Measurements from ENCODE around the gene AKAP9. TPM values are rescaled to one million over a fixed set of nuclear protein-coding genes. Genes with fewer than 3 reads are reported as not detected.
"Not testable (repeated sequence)": the region's sequence is repeated elsewhere in the genome, so short reads cannot be mapped to it uniquely, and the experiment has no call there.

AKAP9 gene
- total and polyA plus RNA-seq, 3 donors from 2014 or later = 6.7 to 69.0 (median 67.3) TPM

DNA sequence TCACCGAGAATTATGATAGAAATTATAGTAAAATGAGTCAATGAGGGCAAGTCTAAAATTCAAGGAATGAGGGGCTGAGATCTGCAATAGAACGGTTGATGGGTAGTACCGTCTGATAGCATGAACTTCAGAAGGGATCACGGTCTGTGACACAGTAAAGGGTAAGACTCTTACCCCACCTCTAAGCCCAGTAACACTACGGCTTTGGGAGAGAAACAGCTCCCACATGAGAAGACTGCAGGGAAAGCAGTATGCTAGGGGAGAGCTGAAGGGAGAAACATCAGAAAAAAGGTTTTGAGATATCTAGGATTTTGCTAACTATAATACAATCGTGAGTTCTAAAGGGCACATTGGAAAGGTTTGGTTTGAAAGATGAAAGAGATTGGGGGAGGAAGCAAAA, 12.8 kb upstream of the AKAP9 start:
- TF ChIP-seq POLR2A (IDR thresholded peaks at IDR 0.05) = no peak
- TF ChIP-seq, protein P1, sequence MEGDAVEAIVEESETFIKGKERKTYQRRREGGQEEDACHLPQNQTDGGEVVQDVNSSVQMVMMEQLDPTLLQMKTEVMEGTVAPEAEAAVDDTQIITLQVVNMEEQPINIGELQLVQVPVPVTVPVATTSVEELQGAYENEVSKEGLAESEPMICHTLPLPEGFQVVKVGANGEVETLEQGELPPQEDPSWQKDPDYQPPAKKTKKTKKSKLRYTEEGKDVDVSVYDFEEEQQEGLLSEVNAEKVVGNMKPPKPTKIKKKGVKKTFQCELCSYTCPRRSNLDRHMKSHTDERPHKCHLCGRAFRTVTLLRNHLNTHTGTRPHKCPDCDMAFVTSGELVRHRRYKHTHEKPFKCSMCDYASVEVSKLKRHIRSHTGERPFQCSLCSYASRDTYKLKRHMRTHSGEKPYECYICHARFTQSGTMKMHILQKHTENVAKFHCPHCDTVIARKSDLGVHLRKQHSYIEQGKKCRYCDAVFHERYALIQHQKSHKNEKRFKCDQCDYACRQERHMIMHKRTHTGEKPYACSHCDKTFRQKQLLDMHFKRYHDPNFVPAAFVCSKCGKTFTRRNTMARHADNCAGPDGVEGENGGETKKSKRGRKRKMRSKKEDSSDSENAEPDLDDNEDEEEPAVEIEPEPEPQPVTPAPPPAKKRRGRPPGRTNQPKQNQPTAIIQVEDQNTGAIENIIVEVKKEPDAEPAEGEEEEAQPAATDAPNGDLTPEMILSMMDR (IDR thresholded peaks at IDR 0.05) = no peak
- no peaks in the 10 kb centered on the region for H3K4me1 ChIP-seq
- no peaks in the 10 kb centered on the region for H3K36me3 ChIP-seq (ENCODE audit: low read depth, missing control alignments)
- no peak for DNase-seq
- intact Hi-C loops (cut with DNase I; ENCODE audit: low total_unique reads) = no loop called here
- H3K27ac ChIP-seq = no peak overlapping the region
- no peak overlapping the region for H3K4me3 ChIP-seq
- H3K27me3 ChIP-seq = no peaks in the 10 kb centered on the region
- H3K9me3 ChIP-seq = no peaks in the 10 kb centered on the region
- WGBS, 2 donors = 85 to 87% methylated on average over 6 of the region's 6 CpGs

DNA sequence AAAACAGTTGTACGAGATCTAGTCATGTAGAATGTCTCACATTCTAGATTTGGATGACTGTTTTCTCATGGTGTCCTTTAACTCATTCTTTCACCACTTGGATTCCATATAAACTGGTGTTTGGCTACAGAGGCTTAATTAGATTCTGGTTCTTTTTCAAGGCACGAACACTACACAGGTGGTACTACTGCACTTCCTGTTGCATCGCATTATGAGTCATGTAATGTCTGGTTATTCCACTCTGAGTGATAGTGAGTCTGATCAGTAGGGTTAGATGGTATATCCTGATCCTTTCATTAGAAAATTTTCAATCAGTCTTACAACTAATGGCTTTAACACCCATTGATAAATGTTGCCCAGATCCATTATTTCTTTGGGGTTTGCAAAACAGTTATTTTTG, 11.2 kb upstream of the AKAP9 start:
- H3K27me3 ChIP-seq = no peaks in the 10 kb centered on the region
- no peaks in the 10 kb centered on the region for H3K9me3 ChIP-seq
- TF ChIP-seq POLR2A (IDR thresholded peaks at IDR 0.05) = no peak
- TF ChIP-seq, protein P1 (IDR thresholded peaks at IDR 0.05) = no peak
- H3K36me3 ChIP-seq (ENCODE audit: low read depth, missing control alignments) = no peaks in the 10 kb centered on the region
- H3K4me3 ChIP-seq = no peak overlapping the region
- intact Hi-C loops (cut with DNase I; ENCODE audit: low total_unique reads) = no loop called here
- H3K27ac ChIP-seq = no peak overlapping the region
- WGBS, 2 donors = 90 to 93% methylated on average over 3 of the region's 3 CpGs
- DNase-seq = no peak
- H3K4me1 ChIP-seq = no peaks in the 10 kb centered on the region

DNA sequence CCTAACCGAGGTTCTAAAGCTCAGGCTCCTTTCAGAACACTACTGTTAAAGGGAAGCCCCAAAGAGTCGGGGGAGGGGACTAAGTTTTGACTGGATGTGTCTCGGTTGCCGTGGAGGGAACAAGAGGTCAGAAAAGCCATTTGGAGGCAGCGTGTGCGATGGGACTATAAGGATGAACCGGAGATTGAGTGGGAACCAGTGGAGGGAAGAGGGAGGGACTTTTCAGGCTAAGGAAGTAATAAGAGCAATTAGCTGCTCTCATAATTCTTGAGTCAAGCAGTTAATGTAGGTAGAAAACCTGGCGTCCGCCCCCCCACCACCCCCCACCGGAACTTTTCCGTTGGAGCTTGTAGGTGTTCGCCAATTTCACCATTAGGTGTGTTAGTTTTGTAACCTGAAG, 491 bp upstream of the AKAP9 start:
- Histone ChIP-seq H3K4me3 (peak overlapping the region; percentile 75 to 89), H3K27me3 (no peaks in the 10 kb centered on the region), H3K9me3 (no peaks in the 10 kb centered on the region), H3K4me1 (no peaks in the 10 kb centered on the region), H3K27ac (peak overlapping the region; percentile 94 to 96), H3K36me3 (ENCODE audit: low read depth, missing control alignments) (no peaks in the 10 kb centered on the region)
- TF ChIP-seq POLR2A (IDR thresholded peaks at IDR 0.05) = no peak
- intact Hi-C loops (cut with DNase I; ENCODE audit: low total_unique reads) = no loop called here
- peak; percentile 46 for DNase-seq
- WGBS, 2 donors = 0 to 1% methylated on average over 12 of the region's 12 CpGs

DNA sequence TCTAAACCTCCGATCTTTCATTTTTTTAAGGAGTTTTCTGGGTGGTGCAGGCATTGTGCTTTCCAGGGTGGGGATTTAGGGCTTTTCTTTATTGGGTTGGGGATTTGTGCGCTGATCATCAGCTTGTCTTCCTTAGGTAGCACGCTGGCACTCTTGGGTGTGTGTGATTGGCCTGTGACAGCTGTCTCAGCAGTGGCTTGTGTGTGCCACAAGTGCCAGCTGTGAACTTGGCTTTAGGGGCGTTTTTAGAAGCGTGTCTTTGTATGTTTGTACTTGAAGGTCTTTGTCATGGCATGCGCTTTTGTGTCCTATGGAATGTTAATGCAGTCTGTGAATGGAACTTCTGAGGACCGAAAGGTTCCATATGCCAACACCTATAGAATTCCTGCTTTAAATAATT, 788 bp downstream of the AKAP9 start:
- intact Hi-C loops (cut with DNase I; ENCODE audit: low total_unique reads) = no loop called here
- no peaks in the 10 kb centered on the region for H3K27me3 ChIP-seq
- WGBS, 2 donors = 2 to 3% methylated on average over 7 of the region's 7 CpGs
- no peaks in the 10 kb centered on the region for H3K4me1 ChIP-seq
- peak overlapping the region; percentile 94 to 96 for H3K27ac ChIP-seq
- H3K36me3 ChIP-seq (ENCODE audit: low read depth, missing control alignments) = no peaks in the 10 kb centered on the region
- DNase-seq = peak; percentile 62
- peak overlapping the region; percentile 75 to 89 for H3K4me3 ChIP-seq
- H3K9me3 ChIP-seq = no peaks in the 10 kb centered on the region
- no peak for TF ChIP-seq POLR2A (IDR thresholded peaks at IDR 0.05)
- TF ChIP-seq, protein P1 (IDR thresholded peaks at IDR 0.05) = no peak

DNA sequence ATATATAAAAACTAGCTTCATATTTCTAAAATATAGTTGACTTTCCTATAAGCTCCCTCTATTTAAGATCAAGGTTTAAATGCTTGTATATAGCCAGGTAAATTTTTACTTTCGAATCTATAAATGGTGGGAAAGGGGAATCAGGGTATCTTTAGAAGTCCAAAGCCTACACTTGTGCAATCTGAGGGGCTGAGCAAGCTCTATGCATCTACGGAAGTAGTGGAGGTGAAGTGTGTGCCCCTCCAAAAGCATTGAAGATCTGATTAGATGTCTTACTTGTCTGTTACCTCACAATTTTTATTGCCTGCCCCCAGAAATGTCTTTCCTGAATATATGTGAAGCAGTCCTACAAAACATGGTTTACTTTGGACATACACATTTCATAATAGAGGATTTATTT, 1.6 kb downstream of the AKAP9 start:
- Histone ChIP-seq H3K27ac (no peak overlapping the region), H3K27me3 (no peaks in the 10 kb centered on the region), H3K4me1 (no peaks in the 10 kb centered on the region), H3K4me3 (no peak overlapping the region), H3K36me3 (ENCODE audit: low read depth, missing control alignments) (no peaks in the 10 kb centered on the region), H3K9me3 (no peaks in the 10 kb centered on the region)
- no peak for DNase-seq
- 31 to 51% methylated on average over 2 of the region's 2 CpGs for WGBS, 2 donors
- intact Hi-C loops (cut with DNase I; ENCODE audit: low total_unique reads) = no loop called here
- TF ChIP-seq POLR2A (IDR thresholded peaks at IDR 0.05) = no peak
- TF ChIP-seq, protein P1 (IDR thresholded peaks at IDR 0.05) = no peak

DNA sequence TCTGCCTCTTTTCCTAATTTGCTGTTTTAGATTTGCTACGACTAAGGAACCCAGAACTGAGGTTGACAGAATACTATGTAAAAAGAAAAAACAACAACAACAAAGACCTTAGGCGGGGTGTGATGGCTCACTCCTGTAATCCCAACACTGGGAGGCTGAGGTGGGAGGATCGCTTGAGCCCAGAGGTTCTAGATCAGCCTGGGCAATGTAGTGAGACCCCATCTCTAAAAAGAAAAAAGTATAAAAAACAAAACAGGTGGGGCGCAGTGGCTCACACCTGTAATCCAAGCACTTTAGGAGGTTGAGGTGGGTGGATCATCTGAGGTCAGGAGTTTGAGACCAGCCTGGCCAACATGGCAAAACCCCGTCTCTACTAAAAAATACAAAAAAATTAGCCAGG, 4.3 kb downstream of the AKAP9 start:
- H3K4me3 ChIP-seq; H3K27ac ChIP-seq; H3K27me3 ChIP-seq; H3K36me3 ChIP-seq (ENCODE audit: low read depth, missing control alignments); intact Hi-C loops (cut with DNase I; ENCODE audit: low total_unique reads); H3K9me3 ChIP-seq; DNase-seq; H3K4me1 ChIP-seq: not testable (repeated sequence)
- 91 to 97% methylated on average over 5 of the region's 5 CpGs for WGBS, 2 donors
